HepG2 (cell line): ENCODE measurements around the gene TATDN3.

Source experiments
- CREB1 ChIP-seq, 2 experiments: fragments of 450-650 bp in 1 of 2; IDR thresholded peaks; 2 replicates each; pipeline ENCODE4 v1.6.1; 2016 to 2017; ENCODE audit warnings: control low read depth in 1 of 2, mild to moderate bottlenecking in 1 of 2, missing compliant biosample characterization in 1 of 2, missing genetic modification characterization in 1 of 2
- HMG20A ChIP-seq: IDR thresholded peaks from 2 replicates; pipeline ENCODE4 v1.6.1; 2016; ENCODE audit warnings: borderline replicate concordance
- NFE2 ChIP-seq: sonication (generic); formaldehyde crosslinking; IDR thresholded peaks from 2 replicates; pipeline ENCODE4 v1.4.0; 2020; ENCODE audit warnings: missing genetic modification reagents
- TF ChIP-seq, protein P1 (sequence below): sonication (generic); formaldehyde crosslinking; IDR thresholded peaks from 2 replicates; pipeline ENCODE4 v1.4.0; 2020; ENCODE audit warnings: missing genetic modification reagents
- TF ChIP-seq, protein P2 (sequence below): sonication (generic); formaldehyde crosslinking; IDR thresholded peaks from 2 replicates; pipeline ENCODE4 v1.4.0; 2020; ENCODE audit warnings: low read depth, missing genetic modification reagents

DNA sequence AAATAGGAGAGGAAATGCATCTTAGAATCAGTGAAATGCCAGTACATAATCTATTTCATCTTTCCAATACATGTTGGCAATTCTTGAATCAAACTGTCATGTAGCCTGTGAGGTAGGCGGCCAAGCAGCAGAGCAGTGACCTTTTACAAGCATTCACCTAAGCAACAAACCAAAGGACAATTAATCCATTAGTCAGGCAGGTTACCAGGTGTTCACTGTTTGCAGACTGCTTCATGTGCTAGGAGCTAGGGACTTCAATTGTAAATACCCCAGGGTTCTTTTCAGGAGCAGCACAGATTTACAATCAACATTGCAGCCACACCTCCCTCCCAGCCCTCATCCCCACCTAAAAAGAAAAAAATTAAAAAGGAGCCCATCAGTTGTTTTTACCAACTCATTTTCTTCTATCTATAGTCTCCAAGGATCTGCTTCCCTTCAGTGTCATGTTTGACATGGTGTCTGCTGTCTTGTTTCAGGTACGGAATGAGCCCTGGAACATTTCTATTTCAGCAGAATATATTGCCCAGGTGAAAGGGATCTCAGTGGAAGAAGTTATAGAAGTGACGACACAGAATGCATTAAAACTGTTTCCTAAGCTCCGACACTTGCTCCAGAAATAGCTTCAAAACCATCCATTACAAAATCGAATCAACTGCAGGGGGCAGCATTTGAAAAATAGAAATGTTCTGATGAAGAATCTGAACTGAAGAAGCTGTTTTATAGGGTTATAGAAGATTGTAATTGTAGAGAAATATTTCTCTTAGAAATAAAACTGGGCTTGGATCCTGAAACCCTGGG, 23.0 kb downstream of the TATDN3 start:
- TF ChIP-seq, protein P1, sequence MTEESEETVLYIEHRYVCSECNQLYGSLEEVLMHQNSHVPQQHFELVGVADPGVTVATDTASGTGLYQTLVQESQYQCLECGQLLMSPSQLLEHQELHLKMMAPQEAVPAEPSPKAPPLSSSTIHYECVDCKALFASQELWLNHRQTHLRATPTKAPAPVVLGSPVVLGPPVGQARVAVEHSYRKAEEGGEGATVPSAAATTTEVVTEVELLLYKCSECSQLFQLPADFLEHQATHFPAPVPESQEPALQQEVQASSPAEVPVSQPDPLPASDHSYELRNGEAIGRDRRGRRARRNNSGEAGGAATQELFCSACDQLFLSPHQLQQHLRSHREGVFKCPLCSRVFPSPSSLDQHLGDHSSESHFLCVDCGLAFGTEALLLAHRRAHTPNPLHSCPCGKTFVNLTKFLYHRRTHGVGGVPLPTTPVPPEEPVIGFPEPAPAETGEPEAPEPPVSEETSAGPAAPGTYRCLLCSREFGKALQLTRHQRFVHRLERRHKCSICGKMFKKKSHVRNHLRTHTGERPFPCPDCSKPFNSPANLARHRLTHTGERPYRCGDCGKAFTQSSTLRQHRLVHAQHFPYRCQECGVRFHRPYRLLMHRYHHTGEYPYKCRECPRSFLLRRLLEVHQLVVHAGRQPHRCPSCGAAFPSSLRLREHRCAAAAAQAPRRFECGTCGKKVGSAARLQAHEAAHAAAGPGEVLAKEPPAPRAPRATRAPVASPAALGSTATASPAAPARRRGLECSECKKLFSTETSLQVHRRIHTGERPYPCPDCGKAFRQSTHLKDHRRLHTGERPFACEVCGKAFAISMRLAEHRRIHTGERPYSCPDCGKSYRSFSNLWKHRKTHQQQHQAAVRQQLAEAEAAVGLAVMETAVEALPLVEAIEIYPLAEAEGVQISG (CRISPR knock-in tag), result no peak
- TF ChIP-seq, protein P2, sequence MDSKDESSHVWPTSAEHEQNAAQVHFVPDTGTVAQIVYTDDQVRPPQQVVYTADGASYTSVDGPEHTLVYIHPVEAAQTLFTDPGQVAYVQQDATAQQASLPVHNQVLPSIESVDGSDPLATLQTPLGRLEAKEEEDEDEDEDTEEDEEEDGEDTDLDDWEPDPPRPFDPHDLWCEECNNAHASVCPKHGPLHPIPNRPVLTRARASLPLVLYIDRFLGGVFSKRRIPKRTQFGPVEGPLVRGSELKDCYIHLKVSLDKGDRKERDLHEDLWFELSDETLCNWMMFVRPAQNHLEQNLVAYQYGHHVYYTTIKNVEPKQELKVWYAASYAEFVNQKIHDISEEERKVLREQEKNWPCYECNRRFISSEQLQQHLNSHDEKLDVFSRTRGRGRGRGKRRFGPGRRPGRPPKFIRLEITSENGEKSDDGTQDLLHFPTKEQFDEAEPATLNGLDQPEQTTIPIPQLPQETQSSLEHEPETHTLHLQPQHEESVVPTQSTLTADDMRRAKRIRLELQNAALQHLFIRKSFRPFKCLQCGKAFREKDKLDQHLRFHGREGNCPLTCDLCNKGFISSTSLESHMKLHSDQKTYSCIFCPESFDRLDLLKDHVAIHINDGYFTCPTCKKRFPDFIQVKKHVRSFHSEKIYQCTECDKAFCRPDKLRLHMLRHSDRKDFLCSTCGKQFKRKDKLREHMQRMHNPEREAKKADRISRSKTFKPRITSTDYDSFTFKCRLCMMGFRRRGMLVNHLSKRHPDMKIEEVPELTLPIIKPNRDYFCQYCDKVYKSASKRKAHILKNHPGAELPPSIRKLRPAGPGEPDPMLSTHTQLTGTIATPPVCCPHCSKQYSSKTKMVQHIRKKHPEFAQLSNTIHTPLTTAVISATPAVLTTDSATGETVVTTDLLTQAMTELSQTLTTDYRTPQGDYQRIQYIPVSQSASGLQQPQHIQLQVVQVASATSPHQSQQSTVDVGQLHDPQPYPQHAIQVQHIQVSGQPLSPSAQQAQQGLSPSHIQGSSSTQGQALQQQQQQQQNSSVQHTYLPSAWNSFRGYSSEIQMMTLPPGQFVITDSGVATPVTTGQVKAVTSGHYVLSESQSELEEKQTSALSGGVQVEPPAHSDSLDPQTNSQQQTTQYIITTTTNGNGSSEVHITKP (CRISPR knock-in tag), result no peak
- TF ChIP-seq HMG20A (no peak), NFE2 (CRISPR knock-in tag) (no peak), CREB1 (IDR thresholded peaks at IDR 0.05) (no peak), CREB1 (CRISPR knock-in tag; IDR thresholded peaks at IDR 0.05) (no peak)
